A549 treated with CORT108297 at 1 μM for 4 hours (cell line): ENCODE results near the gene TRIM49. TPM values are rescaled to one million over a fixed set of nuclear protein-coding genes. Genes with fewer than 3 reads are reported as not detected.

Experiments used
- total RNA-seq: library from RNA; stranded (reverse); fragments of 200-300 nt; extraction: Qiagen RNA extraction; gene quantifications from 5 replicates; pipeline ENCODE4 v1.2.3, GENCODE V29; 2022

The TRIM49 gene, protein sequence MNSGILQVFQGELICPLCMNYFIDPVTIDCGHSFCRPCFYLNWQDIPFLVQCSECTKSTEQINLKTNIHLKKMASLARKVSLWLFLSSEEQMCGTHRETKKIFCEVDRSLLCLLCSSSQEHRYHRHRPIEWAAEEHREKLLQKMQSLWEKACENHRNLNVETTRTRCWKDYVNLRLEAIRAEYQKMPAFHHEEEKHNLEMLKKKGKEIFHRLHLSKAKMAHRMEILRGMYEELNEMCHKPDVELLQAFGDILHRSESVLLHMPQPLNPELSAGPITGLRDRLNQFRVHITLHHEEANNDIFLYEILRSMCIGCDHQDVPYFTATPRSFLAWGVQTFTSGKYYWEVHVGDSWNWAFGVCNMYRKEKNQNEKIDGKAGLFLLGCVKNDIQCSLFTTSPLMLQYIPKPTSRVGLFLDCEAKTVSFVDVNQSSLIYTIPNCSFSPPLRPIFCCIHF
- total RNA-seq, result not detected in 5 replicates

DNA sequence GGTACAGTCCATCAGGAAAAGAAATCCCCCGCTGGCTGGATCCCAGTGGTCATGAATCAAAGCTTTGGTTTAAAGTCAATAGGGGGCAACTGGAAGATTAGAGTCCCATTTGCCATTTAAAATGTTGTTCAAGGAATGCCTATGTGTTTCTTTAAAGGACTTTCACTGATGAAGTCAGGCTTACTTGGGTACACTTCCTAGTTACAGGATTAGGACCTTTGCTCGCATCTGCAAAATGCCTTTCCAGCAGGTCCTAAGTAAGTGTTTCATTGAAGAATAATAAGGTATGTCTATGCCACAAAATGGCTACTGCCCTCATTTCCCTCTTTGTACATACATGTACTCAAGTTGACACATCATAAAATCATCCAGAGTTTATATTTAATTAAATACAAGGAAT, at the start of gene TRIM49:
TRIM49 (minus strand) TSS at position 101 of the 400 bp plus-strand sequence. CDS start 4,106 bp downstream, outside the sequence.

Other genes with a start within 250 kb of the TRIM49 start
- not detected in 5 replicates for gene TRIM77, start 98.3 kb downstream of the TRIM49 start, total RNA-seq
- gene TRIM64B, start 69.9 kb upstream of the TRIM49 start, total RNA-seq, result not detected in 5 replicates
- 0.06 TPM in 1 of 5 replicates, not detected in the others for gene TRIM49D1, start 113.7 kb upstream of the TRIM49 start, total RNA-seq
- not detected in 5 replicates for gene TRIM49D2, start 115.5 kb upstream of the TRIM49 start, total RNA-seq
- not detected in 5 replicates for gene TRIM64, start 157.5 kb upstream of the TRIM49 start, total RNA-seq
- not detected in 5 replicates for gene TRIM49C, start 222.5 kb upstream of the TRIM49 start, total RNA-seq